Astrocyte (in vitro differentiated cells and primary cell): Measurements from ENCODE around the gene LAMA3. TPM values are rescaled to one million over a fixed set of nuclear protein-coding genes. Genes with fewer than 3 reads are reported as not detected.

ENCODE experiments used
- DNase-seq: peaks from one replicate; pipeline ENCODE4 v3.0.0-alpha.2; 2010; ENCODE audit warnings: low read depth
- FAIRE-seq: peaks from 2 replicates; lab custom pipeline; 2011; peaks lifted over from hg19 to GRCh38; lab: Jason Lieb, UNC
- H2AFZ ChIP-seq: 2 replicates; pipeline ENCODE4 v1.6.0; 2012; ENCODE audit warnings: low read depth, low read length, inconsistent platforms
- H3K27ac ChIP-seq: 2 replicates; pipeline ENCODE4 v1.5.1; 2011; ENCODE audit warnings: low read depth, low read length, inconsistent platforms
- H3K27me3 ChIP-seq: 2 replicates; pipeline ENCODE4 v1.6.0; 2011; ENCODE audit warnings: low read length, inconsistent platforms; ENCODE audit not compliant: insufficient read depth
- H3K36me3 ChIP-seq: 2 replicates; pipeline ENCODE4 v1.5.1; 2011; ENCODE audit warnings: low read length, inconsistent platforms; ENCODE audit not compliant: insufficient read depth
- H3K4me1 ChIP-seq: 2 replicates; pipeline ENCODE4 v1.5.1; 2011; ENCODE audit warnings: low read length, inconsistent platforms; ENCODE audit not compliant: insufficient read depth
- H3K4me2 ChIP-seq: 2 replicates; pipeline ENCODE4 v1.6.0; 2012; ENCODE audit warnings: low read length, inconsistent platforms
- H3K4me3 ChIP-seq: 2 replicates; pipeline ENCODE4 v1.5.1; 2011; ENCODE audit warnings: low read depth, mild to moderate bottlenecking, low read length, inconsistent platforms; ENCODE audit not compliant: insufficient read depth
- H3K79me2 ChIP-seq: 2 replicates; pipeline ENCODE4 v1.6.0; 2012; ENCODE audit warnings: mild to moderate bottlenecking, low read length, inconsistent platforms; ENCODE audit not compliant: insufficient read depth
- H3K9ac ChIP-seq: 2 replicates; pipeline ENCODE4 v1.6.0; 2012; ENCODE audit warnings: mild to moderate bottlenecking, low read length, inconsistent platforms
- H3K9me3 ChIP-seq: 2 replicates; pipeline ENCODE4 v1.5.1; 2012; ENCODE audit warnings: low read depth, mild to moderate bottlenecking, low read length, inconsistent platforms; ENCODE audit not compliant: insufficient read depth
- H4K20me1 ChIP-seq: 2 replicates; pipeline ENCODE4 v1.6.0; 2012; ENCODE audit warnings: low read length, inconsistent platforms; ENCODE audit not compliant: insufficient read depth
- H3K27ac Mint-ChIP-seq: one replicate; pipeline ENCODE4 v1.8.0; 2021; ENCODE audit warnings: mild to moderate bottlenecking, mixed read lengths; ENCODE audit not compliant: unreplicated experiment
- H3K27me3 Mint-ChIP-seq: one replicate; pipeline ENCODE4 v1.8.0; 2021; ENCODE audit warnings: low read depth, mixed read lengths; ENCODE audit not compliant: unreplicated experiment
- H3K36me3 Mint-ChIP-seq: one replicate; pipeline ENCODE4 v1.8.0; 2021; ENCODE audit warnings: low read depth, mixed read lengths; ENCODE audit not compliant: unreplicated experiment
- H3K4me1 Mint-ChIP-seq: one replicate; pipeline ENCODE4 v1.8.0; 2021; ENCODE audit warnings: low read depth, mixed read lengths; ENCODE audit not compliant: unreplicated experiment
- H3K4me3 Mint-ChIP-seq: one replicate; pipeline ENCODE4 v1.8.0; 2021; ENCODE audit warnings: mild to moderate bottlenecking, moderate library complexity, mixed read lengths; ENCODE audit not compliant: unreplicated experiment
- H3K9me3 Mint-ChIP-seq: one replicate; pipeline ENCODE4 v1.8.0; 2021; ENCODE audit warnings: mild to moderate bottlenecking, mixed read lengths; ENCODE audit not compliant: unreplicated experiment
- CTCF ChIP-seq: IDR thresholded peaks from 2 replicates; pipeline ENCODE4 v1.5.1; 2011; ENCODE audit warnings: low read depth, mild to moderate bottlenecking, inconsistent platforms, low read length, moderate library complexity; ENCODE audit not compliant: insufficient read depth
- EZH2 ChIP-seq: IDR thresholded peaks from 2 replicates; pipeline ENCODE4 v1.6.1; 2012; ENCODE audit warnings: mild to moderate bottlenecking, low read length, inconsistent platforms; ENCODE audit not compliant: insufficient read depth
- total RNA-seq: library from RNA; stranded (reverse); gene quantifications from 2 replicates; pipeline ENCODE4 v1.2.1, GENCODE V29; 2021

LAMA3 gene
- total RNA-seq, 1 donor from 2014 or later: 0.86 TPM

DNA sequence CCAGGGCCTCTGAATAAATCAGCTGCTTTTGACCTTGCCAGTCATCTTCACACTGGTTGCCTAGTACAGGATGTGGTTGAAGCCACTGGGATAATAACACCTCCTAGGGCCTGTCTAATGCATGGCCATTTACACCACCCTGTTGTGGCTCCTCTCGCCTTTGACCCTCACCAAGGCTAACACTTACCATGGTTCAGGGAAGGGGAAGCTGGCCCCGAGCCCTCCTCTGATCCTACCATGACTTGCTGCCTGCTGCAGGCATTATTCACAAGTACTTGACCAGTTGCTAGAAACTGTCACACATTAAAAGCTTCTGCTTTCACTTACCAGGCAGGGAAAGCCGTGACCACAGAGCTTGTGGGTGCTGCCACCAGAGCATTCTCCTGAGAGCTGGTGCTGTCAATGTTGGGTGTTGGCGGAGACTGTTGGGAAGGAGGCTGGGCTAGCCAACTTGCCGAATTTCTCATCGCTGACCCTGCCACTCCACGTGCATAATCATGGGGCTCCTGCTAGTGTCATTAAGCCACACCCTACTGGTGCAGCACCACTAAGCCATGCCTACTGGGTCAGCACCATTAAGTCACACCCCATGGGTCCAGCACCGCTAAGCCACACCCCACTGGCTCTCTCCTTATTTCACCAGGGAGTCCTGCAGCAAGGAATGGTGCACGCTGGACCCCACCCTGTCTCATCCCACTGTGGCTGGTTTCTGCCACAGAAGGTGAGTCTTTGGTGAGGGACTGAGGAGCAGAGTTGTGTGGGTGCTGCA is 278.3 kb downstream of the LAMA3 start:
- Mint-ChIP-seq H3K9me3 (peaks cover 3% of the 10 kb centered on the region), H3K4me3 (no peak overlapping the region), H3K27ac (no peak overlapping the region), H3K4me1 (peaks cover 7% of the 10 kb centered on the region), H3K27me3 (peaks cover 26% of the 10 kb centered on the region), H3K36me3 (no peaks in the 10 kb centered on the region)
- Histone ChIP-seq H3K79me2 (no peaks in the 10 kb centered on the region), H3K9ac (no peak overlapping the region), H3K9me3 (no peaks in the 10 kb centered on the region), H3K27ac (no peak overlapping the region), H4K20me1 (no peaks in the 10 kb centered on the region), H2AFZ (no peak overlapping the region), H3K4me2 (no peak overlapping the region), H3K36me3 (no peaks in the 10 kb centered on the region), H3K4me1 (no peaks in the 10 kb centered on the region), H3K4me3 (no peak overlapping the region), H3K27me3 (no peaks in the 10 kb centered on the region)
- TF ChIP-seq EZH2 (no peak), CTCF (no peak)
- FAIRE-seq (no peak), DNase-seq (no peak)

DNA sequence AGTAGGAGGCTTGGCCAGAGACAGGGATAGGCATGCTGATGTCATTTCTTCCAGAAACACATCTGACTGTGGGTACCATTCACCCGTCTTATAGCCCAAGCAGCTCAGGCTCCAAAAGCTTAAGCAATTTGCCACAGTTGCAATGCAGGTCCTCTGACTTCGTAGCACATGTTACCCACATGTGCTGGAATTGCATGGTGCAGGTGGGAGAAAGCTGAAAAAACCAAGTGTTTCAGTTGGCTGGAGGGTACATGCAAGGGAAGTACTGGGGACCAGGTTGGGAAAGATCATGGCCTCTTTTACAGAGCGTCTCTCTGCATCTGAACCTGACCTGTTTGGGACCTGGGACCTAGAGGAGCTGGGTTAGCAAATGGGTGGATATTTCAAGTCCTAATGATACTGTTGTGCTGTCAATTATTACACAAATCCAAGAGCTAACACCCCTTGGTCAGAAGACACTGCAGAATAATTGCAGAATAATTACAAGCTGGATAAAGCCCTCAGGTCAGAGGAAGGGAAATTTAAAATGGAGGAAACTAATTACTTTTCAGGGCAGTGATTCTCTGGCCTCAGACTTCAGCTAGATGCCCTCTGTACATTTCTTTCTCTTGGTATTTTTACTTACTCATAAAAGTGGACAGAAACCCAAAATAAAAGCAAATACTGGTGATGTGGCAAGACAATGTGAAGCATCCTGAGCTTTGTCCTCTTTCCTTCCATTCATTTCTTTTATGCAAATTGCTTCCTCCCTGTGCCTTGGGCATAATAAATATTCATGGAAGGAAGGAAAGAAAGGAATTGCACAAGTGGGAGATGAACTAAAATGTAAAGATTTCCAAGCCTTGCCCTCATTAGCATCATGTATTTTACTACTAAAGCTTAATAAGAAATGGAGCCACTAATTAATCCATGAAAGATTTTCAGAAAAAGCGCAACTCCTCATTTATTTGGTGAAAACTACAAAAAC is 279.7 kb downstream of the LAMA3 start:
- H3K4me3 Mint-ChIP-seq: no peak overlapping the region
- no peaks in the 10 kb centered on the region for H3K4me1 ChIP-seq
- H3K4me2 ChIP-seq: no peak overlapping the region
- no peak overlapping the region for H2AFZ ChIP-seq
- TF ChIP-seq CTCF (no peak), EZH2 (no peak)
- H3K27me3 Mint-ChIP-seq: peaks cover 26% of the 10 kb centered on the region
- H3K4me1 Mint-ChIP-seq: peaks cover 8% of the 10 kb centered on the region
- no peak overlapping the region for H3K9ac ChIP-seq
- DNase-seq (no peak), FAIRE-seq (no peak)
- no peak overlapping the region for H3K27ac Mint-ChIP-seq
- no peaks in the 10 kb centered on the region for H3K9me3 ChIP-seq
- H3K9me3 Mint-ChIP-seq: peaks cover 3% of the 10 kb centered on the region
- H3K36me3 ChIP-seq: no peaks in the 10 kb centered on the region
- H3K36me3 Mint-ChIP-seq: no peaks in the 10 kb centered on the region
- no peaks in the 10 kb centered on the region for H3K27me3 ChIP-seq
- no peak overlapping the region for H3K4me3 ChIP-seq
- H4K20me1 ChIP-seq: no peaks in the 10 kb centered on the region
- no peaks in the 10 kb centered on the region for H3K79me2 ChIP-seq
- no peak overlapping the region for H3K27ac ChIP-seq
